HG03439 (cell line): ENCODE measurements around the gene NADK2.

Source experiments
- ATAC-seq: cut with Tn5 transposase; IDR thresholded peaks from one replicate; pipeline ENCODE4 v1.9.1; 2021; ENCODE audit warnings: mild to moderate bottlenecking, moderate library complexity; ENCODE audit not compliant: unreplicated experiment

NADK2 gene

GRCh38 chr5:36168737-36169136 lies 73.0 kb downstream of the NADK2 start:
- no peak for ATAC-seq

DNA sequence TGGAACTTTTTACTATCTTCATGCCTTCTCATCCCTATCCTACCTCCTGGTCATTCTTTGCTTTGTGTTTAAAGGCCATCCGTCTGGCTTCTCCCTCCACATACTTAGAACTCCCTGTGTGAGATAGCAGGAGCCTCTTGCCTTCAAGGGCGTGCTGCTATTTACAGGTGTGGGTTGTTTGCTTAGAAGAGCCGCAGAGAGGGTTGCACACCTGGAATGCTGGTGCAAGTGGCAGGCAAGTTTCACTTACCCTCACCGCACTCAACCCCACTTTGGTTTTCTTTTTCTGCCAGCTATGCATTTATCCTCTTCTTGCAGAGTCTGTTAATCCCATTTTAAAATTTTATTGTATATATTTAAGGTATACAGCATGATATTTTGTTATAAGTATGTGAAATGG lies 77.3 kb downstream of the NADK2 start:
- ATAC-seq: no peak

- no peak for ATAC-seq
Observed at GRCh38 chr5:36162810-36163486, 78.8 kb downstream of the NADK2 start.

DNA sequence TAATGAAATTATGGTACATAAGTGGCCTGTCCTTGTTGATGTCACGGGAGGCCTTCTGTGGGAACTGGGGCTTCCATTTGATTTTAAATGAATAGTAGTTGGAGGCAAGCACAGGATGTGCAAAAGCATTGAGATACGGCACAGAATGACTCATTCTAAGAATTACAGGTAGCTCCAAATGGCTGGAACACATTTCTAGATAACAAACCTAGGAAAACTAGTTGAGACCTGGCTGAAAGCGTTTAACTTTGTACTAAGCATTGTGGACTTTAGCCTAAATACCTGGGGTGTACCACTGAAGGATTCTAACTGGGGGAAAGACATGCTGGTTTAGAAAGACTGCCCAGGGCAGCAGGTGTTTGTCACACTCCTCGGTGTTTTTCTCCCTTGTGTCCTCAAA lies 80.4 kb downstream of the NADK2 start:
- ATAC-seq: no peak

DNA sequence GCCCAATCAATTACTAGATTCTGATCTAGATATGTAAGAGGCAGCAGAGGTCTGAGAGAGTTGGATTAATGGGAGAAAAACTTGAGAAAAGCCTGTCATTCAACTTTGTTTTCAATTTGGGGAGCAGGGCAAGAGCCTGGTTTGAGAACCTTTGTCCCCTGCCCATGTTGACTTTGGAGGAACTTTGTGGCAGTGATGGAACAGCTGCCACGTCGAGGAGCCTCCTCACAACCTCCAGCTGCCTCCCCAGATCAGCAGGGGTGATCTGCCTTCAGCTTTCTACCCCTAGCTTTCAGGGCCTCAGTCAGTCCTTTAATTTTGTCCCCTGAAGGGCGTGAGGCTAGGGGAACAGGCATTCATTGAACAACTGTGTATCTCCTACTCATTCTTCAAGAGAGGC lies 81.1 kb downstream of the NADK2 start:
- ATAC-seq: no peak

GRCh38 chr5:36158144-36158543 lies 83.6 kb downstream of the NADK2 start:
- ATAC-seq: no peak

- no peak for ATAC-seq
Observed at GRCh38 chr5:36156619-36157018, 85.1 kb downstream of the NADK2 start.

DNA sequence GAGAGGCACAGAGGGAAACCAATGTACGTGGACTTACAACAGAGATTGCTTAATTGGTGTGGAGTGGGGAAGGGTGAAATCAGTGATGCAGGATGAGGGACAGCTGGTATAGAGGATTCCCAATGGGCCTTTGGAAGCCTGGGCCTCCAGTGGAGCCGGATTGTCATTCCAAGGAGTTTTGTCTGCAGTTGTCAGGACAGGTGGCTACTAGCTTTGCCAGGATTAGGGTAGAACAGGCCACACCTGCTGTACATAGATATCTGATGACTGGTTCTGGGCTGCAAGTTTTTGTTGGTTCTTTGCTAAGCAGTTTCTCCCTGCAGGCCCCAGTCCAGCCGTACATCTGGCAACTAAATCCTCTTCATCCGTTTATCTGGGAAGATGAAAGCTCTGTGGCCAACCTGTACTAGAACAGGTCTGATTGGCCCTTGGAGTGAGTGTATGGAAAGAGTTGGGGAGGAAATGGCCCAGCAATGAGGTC lies 85.6 kb downstream of the NADK2 start:
- ATAC-seq: no peak

DNA sequence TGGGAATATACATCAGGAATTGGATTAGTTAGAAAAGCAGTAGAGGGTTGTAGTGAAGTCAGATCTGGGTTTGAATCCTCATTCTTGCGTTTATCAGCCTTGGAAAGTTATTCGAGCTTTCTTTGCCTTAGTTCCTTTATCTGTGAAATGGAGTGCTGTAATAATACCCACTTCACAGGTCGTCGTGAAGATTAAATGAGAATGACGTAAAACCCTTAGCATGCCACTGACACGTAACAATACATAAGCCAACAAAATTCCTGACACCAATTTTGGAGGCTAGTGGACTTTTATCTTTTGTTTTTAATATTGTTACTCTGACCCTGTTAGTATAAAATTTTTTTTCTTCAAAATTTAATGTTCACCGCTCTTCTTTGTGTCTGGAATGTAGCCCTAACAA lies 86.4 kb downstream of the NADK2 start:
- ATAC-seq: no peak

DNA sequence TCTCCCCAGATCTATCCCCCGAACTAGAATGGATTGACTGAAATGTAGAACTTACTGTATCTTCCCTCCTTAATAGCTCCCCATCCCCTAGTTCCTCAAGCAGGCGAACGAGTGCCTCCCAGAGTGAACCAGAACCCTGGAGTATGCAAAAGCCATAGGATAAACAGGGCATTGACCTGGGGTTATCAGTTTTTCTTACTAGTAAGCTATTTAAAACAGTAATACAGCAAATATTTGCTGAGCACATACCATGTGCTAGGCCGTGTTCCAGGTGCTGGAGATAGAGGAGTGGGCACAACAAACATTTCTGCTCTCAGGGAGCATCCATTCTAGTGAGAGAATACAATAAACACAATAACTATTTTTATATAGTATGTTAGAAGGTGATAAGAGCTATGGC lies 88.0 kb downstream of the NADK2 start:
- no peak for ATAC-seq

- no peak for ATAC-seq
Observed at GRCh38 chr5:36153298-36153677, 88.4 kb downstream of the NADK2 start.

GRCh38 chr5:36152324-36153297 lies 89.1 kb downstream of the NADK2 start:
- ATAC-seq: no peak

DNA sequence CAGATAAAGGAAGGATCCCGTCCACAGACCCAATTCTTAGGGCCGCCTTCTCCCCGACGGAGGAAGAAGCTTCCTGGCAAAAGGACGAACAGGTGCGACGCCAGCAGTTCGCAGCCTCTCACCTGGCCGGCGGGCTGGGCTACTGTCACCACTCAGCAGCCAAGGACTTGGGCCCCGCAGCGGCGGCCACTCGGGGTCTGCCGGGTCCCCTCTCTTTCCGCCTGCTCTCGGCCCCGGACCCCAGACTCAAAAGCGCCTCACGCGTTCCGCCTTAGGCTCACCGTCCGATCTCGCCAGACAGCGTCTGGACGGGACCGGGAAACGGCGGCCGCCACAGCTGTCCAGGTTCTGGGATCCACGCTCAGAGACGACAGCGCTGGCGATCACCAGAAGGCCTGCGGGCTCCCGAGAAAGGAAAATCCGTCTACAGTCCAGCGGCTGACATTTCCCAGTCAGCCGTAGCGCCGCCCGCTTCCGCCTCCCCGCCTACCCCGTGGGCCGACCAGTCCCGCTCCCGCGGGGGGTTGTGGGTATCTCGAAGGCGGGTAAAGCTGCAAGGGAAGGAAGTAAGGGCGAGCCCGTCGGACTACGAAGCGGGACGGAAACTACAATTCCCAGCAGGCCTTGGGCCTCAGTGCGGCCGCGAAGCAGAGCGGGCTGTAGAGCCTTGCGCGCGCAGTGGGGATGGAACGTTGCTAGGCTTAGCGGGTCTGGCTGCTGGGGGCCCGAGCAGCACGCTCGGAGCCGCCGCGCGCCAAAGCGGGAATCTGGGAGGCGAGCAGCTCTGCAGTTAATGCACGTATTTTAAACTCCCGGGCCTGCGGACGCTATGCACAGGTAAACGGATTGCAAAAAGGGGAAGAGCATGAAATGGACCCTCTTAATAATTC lies 90.0 kb downstream of the NADK2 start, which contains the start of the genes LMBRD2 and SKP2:
TSS of gene LMBRD2 (minus strand) at position 454 of the 890 bp plus-strand sequence. CDS start 8,538 bp downstream, outside the sequence.
TSS of gene SKP2 (plus strand) at position 678 of the 890 bp plus-strand sequence. CDS start at position 830, 152 bp downstream.
- ATAC-seq: peak; percentile 98

GRCh38 chr5:36150676-36151433 lies 90.9 kb downstream of the NADK2 start:
- ATAC-seq: peak; percentile 28

GRCh38 chr5:36147681-36148080 lies 94.0 kb downstream of the NADK2 start:
- no peak for ATAC-seq

DNA sequence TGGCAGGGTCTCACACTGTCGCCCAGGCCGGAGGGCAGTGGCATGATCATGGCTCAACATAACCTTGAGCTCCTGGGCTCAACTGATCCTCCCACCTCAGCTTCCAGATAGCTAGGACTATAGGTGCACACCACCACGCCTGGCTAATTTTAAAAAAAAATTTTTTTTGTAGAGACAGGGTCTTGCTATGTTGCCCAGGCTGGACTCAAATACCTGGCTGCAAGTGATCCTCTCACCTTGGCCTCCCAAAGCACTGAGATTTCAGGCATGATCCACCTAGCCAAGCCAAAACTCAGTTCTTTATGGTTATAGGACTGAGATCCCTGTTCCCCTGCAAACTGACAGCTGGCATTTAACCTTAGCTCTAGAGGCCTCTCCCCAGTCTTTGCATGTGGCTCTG lies 95.3 kb downstream of the NADK2 start:
- no peak for ATAC-seq

- no peak for ATAC-seq
Observed at GRCh38 chr5:36145311-36145710, 96.4 kb downstream of the NADK2 start.
